Left ventricle myocardium superior (tissue), 1 donor: ENCODE data around the gene CTSD. TPM values are rescaled to one million over a fixed set of nuclear protein-coding genes. Genes with fewer than 3 reads are reported as not detected.

Experiments
- ATAC-seq: fragments of 200-7000 bp; cut with Tn5 transposase; one replicate; pipeline ENCODE4 v1.9.1; 2020; ENCODE audit warnings: mild to moderate bottlenecking, moderate library complexity
- DNase-seq: peaks from one replicate; pipeline ENCODE4 v3.0.0-alpha.2; 2020
- intact Hi-C: fragments of 100-400 bp; cut with micrococcal nuclease; formaldehyde crosslinking; loops from one replicate; pipeline ENCODE4 v1.11.0; 2022
- total RNA-seq: library from RNA; stranded (reverse); fragmentation: NEBNext Ultra II Directional; extraction: Animal tissue kit (Norgen Biotek cat#: 25700); gene quantifications from one replicate; pipeline ENCODE4 v1.2.1, GENCODE V29; 2021
- donor health status: DM: no; HTN: yes; CAD: no; lungs with severe emphysema.

Gene CTSD
- total RNA-seq, 1 donor from 2014 or later: 1,004 TPM

DNA sequence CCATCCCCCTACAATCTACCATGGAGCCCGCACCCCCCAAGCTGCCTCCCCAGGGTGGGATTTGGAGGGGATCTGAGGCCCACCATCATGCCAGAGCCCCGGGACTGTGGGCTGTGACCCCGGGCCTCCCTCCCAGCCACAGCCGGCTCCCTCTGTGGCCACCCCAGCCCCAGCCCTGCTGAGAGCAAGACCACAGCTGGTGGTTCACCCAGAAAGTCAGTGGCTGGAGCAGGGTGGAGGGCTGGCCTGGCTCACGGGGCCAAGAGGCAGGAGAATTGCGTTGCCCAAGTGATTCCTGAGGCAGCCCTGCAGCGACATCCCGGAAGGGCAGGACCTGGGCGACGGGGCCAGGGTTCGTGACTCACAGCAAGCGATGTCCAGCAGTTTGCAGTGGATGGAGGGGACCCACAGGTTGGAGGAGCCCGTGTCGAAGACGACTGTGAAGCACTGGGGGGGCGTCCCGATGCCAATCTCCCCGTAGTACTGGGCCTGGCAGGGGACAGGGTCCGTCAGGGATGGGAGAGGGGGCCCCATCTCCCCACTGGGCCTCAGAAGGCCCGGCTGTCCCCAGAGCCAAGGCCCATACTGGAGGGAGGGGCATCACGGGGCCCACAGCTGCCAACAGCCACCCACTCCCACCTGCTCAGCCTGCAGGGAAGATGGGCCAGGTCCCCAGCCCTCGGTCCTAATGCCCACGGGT, 4.4 kb downstream of the CTSD start:
- ATAC-seq (no peak), DNase-seq (peak; percentile 30)
- intact Hi-C loops: no loop called here

GRCh38 chr11:1758611-1759150, 5.0 kb downstream of the CTSD start:
- ATAC-seq (no peak), DNase-seq (no peak)
- intact Hi-C loops: no loop called here

DNA sequence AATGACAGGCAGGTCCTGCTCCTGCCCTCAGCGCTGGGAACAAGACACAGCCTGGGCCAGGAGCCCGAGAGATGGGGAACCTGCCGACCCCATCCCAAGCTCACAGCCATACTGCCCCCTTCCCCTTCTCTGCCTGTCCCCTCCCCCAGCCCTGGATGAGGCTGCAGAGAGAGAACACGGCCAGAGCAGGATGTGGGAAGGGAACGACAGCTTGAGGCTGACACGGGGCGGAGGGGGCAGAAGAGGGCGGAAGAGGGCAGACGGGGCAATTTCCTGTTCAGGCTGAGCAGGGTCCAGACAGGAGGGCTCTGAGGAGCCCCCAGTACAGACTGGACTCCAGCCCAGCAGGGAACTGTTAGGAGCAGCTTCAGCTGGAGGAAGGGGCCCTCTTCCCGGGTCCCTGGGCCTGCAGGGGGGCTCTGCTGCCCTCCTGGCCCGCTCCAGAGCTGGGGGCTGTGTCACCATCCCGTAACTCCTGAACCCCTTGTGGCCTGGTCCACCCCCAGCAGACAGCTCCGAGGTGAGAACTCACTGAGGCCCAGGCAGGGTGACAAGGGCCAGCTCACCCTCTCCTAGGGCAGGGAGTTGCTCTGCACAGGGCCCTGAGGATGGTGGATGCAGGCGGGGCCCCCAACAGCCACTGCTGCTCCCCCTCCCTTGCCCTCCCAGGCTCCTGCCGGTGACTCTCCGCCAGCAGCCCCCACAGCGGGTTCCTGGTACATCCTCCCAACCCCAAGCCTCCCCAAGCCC, 5.7 kb downstream of the CTSD start:
- intact Hi-C loops: no loop called here
- ATAC-seq: no peak
- DNase-seq: no peak

GRCh38 chr11:1756791-1757771, 6.6 kb downstream of the CTSD start:
- ATAC-seq (no peak), DNase-seq (peak; percentile 32)
- intact Hi-C loops: no loop called here

DNA sequence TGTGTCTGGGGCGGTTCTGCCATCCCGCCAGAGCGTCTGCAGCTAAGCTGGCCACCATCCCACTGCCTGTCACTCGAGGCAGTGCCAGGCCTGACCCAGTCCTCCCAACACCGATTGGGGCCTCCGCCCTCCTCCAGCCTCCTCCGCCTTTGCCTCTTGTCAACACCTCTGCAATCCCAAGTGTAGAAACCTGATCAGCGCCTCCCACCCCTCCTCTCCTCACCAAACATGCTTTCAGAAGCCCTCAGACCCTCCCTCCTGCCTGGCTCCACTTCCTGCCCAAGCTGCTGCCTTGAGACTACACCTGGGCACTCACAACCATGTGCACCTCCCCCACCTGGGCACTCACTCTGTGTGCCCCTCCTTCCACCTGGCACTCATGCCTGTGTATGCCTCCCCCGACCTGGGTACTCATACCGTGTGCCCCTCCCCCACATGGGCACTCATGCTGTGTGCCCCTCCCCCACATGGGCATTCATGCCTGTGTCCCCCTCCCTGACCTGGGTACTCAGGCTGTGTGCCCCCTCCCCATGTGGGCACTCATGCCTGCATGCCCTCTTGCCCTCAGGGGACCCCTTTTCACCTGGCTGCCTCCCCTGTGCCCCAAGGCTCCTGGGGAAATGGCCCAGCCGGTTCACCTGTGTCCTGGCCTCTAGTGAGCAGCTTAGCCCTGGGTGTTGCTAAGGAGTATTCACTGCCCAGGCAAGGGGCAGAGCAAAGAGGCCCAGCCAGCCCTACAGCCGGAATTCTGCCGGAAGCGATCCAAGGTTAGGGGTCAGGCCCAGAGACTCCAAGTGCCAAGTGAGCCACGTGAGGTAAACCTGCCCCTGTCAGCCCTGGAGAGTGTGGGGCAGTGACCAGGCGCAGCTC, 7.8 kb downstream of the CTSD start:
- intact Hi-C loops: no loop called here
- ATAC-seq: peak; percentile 60
- DNase-seq: peak; percentile 86

GRCh38 chr11:1755344-1755691, 8.4 kb downstream of the CTSD start:
- intact Hi-C loops: no loop called here
- ATAC-seq (no peak), DNase-seq (no peak)

- DNase-seq (no peak), ATAC-seq (no peak)
- intact Hi-C loops: no loop called here
Measured at GRCh38 chr11:1754376-1755150, 9.2 kb downstream of the CTSD start.

- ATAC-seq: no peak
- intact Hi-C loops: no loop called here
Measured at GRCh38 chr11:1753929-1754305, 9.8 kb downstream of the CTSD start.

GRCh38 chr11:1753229-1753928, 10.3 kb downstream of the CTSD start:
- intact Hi-C loops: no loop called here
- no peak for DNase-seq
- no peak for ATAC-seq

More at GRCh38 chr11:1753929-1754305, 9.8 kb downstream of the CTSD start:
- no peak for DNase-seq

DNA sequence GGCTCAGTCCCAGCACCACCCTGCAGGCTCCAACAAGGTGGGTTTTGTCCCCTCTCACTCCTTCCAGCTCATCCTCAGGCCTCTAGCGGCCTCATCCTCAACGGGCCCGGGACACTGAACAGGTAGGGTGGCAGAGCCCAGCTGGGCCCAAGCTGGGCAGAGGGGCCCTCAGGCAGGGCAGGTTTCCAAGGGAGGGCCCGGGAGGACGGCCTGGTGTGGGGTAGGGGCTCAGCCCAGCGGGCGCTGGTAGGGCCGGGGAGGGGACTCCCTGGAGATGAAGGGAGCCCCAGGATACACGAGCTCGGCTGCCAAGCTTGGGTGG, 10.9 kb downstream of the CTSD start:
- ATAC-seq (no peak), DNase-seq (no peak)
- intact Hi-C loops: no loop called here

- peak; percentile 38 for DNase-seq
- intact Hi-C loops: no loop called here
- ATAC-seq: no peak
Measured at GRCh38 chr11:1751999-1752906, 11.5 kb downstream of the CTSD start.

GRCh38 chr11:1751531-1751921, 12.2 kb downstream of the CTSD start:
- DNase-seq (peak; percentile 66), ATAC-seq (peak; percentile 39)
- intact Hi-C loops: no loop called here

GRCh38 chr11:1750840-1751530, 12.7 kb downstream of the CTSD start:
- DNase-seq (no peak), ATAC-seq (peak; percentile 1)
- intact Hi-C loops: no loop called here

DNA sequence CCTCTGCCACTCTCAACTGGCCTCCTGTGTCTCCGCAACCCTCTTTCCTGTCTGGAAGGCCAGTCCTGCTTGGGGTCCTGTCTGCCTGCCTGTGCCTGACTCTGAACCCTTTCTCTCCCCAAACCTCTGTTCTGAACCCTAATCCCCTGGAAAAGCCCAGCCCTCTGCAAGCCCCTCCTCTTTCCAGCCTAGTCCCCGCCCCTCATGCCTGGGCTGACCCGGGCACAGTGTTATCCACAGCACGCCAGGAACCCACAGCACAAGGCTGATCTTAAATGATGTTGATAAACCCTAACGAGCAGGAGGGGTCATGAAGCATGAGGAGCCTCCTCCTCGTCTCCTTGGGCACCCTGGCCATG, 13.3 kb downstream of the CTSD start, which contains the start of gene IFITM10:
TSS of gene IFITM10 (minus strand) at position 115 of the 359 bp plus-strand sequence. CDS start 153 bp downstream, outside the sequence.
- intact Hi-C loops: no loop called here
- ATAC-seq (peak; percentile 39), DNase-seq (no peak)

- intact Hi-C loops: no loop called here
- ATAC-seq: no peak
- no peak for DNase-seq
Measured at GRCh38 chr11:1749395-1750351, 14.1 kb downstream of the CTSD start.
